ENCODE results near the gene FGR.
A peak's percentile ranks its signal among the peaks of the same experiment; 100 is the strongest.

Gene FGR

DNA sequence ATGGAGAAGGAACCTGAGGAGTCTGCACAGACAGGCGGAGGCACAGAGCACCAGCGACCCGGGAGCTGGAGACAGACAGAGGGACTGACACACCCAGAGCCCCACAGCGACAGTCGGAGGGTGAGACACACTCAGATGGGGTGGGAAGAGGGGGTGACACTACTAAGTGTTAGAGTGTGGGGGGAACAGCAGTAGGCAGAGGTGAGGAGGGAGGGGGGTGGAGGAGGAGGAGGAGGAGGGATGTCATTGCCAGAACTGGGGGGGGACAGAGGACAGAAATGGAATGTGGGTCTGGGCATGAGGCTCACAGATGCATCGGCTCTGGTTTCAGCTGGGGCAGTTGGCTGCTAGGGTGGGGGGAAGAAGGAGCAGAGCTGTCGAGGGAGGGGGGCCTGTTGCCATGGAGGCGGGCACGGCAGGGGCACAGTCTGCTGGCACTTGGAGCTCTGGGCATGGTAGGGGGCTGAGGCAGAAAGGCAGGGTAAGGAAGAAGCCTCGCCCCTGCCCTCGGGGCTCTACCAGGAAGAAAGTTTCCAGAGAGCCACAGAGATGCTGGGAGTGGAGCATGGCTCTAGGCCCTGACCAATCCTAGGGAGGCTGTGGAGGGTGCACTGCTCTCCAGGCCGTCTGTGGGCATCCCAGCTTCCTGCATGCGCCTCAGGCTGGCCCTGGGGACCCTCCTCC is 68.4 kb downstream of the FGR start:
- DNase-seq (ENCODE audit: low spot score): no peak

DNA sequence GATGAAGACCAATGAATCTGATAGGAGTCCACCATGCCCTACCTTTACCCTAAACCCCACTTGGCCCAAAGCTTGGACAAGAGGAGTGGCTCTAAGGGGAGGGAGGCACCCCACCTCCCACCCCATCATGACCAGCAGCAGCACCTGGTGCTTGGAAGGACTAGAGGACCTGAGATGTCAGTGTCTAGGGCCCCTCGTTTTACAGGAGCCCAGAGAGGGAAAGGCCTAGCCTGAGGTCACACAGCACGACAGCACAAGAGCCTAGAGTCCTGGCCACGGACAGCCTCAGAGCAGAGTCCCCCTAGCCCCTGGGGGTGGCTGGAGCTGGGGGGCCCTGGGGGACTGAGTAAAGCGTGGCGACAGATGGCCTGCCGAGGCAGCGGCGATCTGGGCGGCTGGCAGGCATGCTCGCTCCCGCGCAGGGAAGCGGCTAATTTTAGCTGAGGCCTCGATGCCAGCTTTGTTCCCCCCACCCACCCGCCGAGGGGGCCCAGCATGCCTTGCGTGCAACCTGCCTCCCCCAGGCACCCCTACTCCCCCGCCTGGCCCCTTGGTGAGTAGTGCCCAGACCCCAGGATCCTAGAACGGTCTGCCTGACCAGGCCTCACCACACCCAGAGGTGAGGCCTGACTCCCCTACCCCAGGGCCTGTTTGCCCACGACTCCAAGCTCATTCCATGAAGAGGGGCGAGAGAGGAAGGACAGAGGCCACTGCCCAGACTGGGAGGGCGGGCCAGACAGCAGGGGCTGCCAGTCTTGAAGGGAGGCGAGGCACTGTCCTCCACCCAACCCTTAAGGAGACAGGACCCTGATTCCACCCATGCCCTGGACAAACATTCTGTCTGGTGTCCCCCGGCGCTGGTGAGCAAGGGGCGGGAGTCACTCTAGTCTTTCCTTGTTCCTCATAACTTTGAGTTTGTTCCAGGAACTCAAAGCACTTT is 70.0 kb downstream of the FGR start:
- no peak for DNase-seq (ENCODE audit: low spot score)

DNA sequence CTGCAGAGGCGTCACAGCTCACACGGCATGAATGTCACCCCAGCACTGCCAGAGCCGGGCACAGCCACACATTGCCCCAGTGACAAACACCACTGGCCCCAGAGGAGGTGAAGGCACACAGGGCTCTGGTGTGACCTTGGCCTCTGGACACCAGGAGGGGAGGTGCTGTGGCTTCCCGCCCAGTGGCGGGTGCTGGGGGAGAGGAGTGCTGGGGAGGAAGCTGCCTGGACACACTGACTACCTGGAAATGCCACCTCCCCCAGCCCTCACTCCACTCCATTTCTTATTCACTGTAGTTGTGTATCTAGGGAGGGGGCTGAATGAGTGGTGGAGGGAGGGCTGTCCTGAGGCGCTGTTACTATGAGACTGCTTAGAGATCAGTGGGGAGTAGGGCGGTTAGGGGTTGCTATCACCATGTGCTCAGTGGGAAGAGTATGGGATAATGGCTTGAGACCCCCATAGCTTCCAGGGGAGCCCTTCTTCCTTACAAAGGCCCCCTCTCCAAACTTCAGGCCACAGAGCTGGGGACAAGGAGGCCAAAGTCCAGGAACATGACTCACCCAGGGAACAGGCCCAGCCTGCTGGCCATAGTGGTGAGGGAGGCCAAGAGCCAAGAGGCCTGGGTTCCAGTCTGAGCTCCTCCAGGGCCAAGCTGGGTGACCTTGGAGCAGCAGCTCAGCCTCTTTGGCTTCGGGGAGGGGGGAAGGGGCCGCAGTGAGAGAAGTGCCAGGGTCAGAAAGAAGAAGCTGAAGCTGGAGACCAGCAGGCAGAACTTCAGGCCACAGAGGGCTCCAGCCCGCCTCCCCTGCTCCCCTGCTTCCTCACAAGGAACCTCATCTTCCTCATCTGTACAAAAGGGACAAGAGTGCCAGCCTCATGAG is 71.2 kb downstream of the FGR start:
- DNase-seq (ENCODE audit: low spot score): peak; percentile 40

DNA sequence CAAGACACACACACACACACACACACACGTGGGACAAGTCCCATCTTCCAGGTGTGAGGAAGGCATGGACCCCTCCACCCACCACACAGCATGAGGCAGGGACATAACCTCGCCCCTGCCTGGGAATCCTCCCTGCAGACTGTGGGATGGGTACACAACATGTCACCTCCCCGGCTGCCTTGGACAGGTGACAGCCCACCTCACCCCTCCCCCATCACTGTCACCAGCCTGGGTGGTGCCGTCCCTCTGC is 71.7 kb downstream of the FGR start:
- DNase-seq (ENCODE audit: low spot score): no peak

DNA sequence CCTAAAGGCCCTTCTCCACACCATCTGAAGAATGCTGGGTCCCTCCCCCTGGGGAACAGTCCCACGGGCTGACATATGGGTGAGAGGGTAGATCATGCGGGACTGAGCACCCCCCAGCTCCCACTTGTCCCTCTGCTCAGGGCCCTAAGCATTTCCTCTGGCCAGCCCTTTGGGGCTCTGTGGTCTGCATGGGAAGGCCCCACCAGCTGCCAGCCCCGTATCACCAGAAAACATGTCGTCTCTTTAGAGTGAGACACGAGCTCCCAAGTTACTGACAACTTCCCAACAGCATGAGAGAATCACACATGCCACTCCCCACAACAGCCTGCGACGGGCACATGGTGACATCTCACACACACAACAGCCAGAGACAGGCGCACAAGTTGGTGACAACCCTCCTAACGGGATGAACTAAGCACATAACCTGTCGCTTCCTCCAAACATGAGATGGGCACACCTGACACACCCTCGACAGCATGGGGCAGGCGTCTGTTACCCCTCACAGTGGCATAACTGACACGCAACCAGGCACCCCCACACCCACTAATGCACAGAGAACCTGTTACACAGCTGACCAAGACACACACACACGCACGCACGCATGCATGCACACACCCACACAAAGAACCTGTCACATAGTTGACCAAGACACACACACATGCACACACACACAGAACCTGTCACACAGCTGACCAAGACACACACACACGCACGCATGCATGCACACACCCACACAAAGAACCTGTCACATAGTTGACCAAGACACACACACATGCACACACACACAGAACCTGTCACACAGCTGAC is 72.2 kb downstream of the FGR start:
- no peak for DNase-seq (ENCODE audit: low spot score)

Measured in pons (tissue), 1 donor.